Vagina (tissue), 2 donors: Measurements from ENCODE around the gene CARD11.
"Not testable (repeated sequence)": the region's sequence is repeated elsewhere in the genome, so short reads cannot be mapped to it uniquely, and the experiment has no call there.

Experiments
- CTCF ChIP-seq, 3 experiments: fragments of 450-650 bp in 2 of 3; fragments of 200-600 bp in 1 of 3; sonication (generic) in 1 of 3; IDR thresholded peaks; one replicate each; pipeline ENCODE4 v1.5.1; 2017 to 2019; ENCODE audit warnings: antibody characterized with exemption in 3 of 3, mild to moderate bottlenecking in 2 of 3, moderate library complexity in 2 of 3
- POLR2A ChIP-seq, 2 donors: fragments of 450-650 bp; IDR thresholded peaks; one replicate each; pipeline ENCODE4 v1.6.1; 2017; ENCODE audit warnings: antibody characterized with exemption in 2 of 2, mild to moderate bottlenecking in 2 of 2, moderate library complexity in 2 of 2

- not testable (repeated sequence) for TF ChIP-seq CTCF, POLR2A (IDR thresholded peaks at IDR 0.05)
Observed at GRCh38 chr7:3038011-3038410, 5.7 kb downstream of the CARD11 start.
